Epithelial cell of esophagus (primary cell): ENCODE measurements around the gene SPINK8.
A peak's percentile ranks its signal among the peaks of the same experiment; 100 is the strongest.

Experiments used
- DNase-seq: peaks from one replicate; pipeline ENCODE4 v3.0.0; 2010; ENCODE audit warnings: low read depth
- H3K4me3 ChIP-seq: 2 replicates; pipeline ENCODE4 v1.5.1; 2011; ENCODE audit warnings: mild to moderate bottlenecking, low read length, control low read depth
- CTCF ChIP-seq: IDR thresholded peaks from 2 replicates; pipeline ENCODE4 v1.5.1; 2011; ENCODE audit warnings: low read depth, mild to moderate bottlenecking, low read length, control low read depth, inconsistent platforms; ENCODE audit not compliant: insufficient read depth; ENCODE audit errors: missing control alignments

The SPINK8 gene

DNA sequence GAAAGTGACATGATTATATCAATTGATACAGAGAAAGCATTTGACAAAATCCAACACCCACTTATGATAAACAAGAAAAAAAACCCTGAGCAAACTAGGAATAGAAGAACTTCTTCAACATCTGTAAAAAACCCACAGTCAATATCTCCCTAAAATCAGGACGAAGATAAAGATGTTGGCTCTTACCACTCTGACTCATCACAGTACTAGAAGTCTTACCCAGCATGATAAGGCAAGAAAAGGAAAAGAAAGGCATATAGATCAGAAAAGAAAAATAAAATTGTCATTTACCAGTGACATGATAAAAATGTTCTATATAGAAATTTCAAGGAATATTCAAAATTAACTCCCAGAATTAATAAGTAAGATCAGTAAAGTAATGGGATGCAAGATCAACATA, 31.4 kb upstream of the SPINK8 start:
- no peak overlapping the region for H3K4me3 ChIP-seq
- TF ChIP-seq CTCF, result no peak

DNA sequence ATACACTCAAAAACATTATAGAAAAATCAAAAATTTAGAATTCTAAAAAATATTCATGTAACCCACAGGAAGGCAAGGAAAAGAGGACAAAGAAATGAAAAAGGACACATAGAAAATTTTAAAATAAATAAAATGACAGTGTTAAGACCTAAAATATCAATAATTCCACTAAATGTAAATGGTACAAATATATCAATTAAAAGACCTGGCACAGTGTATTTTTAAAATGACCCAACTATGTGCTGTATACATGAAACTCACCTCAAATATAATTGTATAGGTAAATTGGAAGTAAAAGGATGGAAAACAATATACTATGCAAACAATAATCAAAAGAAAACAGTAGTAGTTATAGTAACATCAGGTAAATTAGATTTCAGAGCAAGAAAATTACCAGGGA, 28.5 kb upstream of the SPINK8 start:
- no peak overlapping the region for H3K4me3 ChIP-seq
- TF ChIP-seq CTCF, result no peak
- no peak for DNase-seq

More for the DNA sequence above, 31.4 kb upstream of the SPINK8 start:
- DNase-seq, result no peak

DNA sequence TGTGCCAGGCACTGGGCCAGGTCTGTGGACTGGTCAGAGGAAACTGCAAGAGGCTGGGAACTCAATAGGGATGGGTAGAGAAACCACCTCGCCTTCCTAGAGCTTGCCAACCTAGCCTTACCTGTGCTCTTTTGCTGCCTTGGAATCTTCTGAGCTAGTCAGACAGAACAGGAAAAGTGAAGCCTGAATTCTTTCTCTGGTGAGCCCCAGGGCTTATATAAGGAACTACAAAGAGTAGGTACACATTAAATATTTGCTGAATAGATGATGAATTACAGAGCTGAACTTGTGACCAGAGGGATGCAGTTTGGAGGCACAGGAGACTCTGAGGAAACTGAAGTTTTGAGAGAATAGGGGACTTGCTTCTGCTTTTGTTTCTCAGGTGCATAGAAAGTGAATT, 23.0 kb upstream of the SPINK8 start:
- peak; percentile 21 for DNase-seq
- H3K4me3 ChIP-seq, result no peak overlapping the region
- no peak for TF ChIP-seq CTCF

- DNase-seq, result no peak
- H3K4me3 ChIP-seq, result no peak overlapping the region
- TF ChIP-seq CTCF, result no peak
Observed at GRCh38 chr3:48353987-48354386, 20.5 kb upstream of the SPINK8 start.

DNA sequence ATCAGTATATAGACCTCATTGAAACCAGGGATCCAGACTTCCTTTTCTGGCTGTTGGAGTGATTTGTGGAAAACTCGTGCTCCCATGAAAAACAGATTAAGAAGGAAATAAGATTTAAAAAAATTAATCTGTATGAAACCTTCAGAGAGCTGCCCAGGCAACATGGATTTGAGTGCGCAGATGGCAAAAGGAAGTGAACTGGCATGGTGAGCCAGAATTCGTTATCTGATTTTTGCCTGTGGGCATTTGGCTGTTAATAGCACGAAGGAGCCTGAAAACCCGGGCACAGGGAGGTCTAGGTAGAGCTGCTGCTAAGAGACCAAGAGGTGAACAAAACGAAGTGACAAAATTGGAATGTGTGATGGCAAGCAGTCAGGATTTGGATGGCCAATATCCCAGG, 19.1 kb upstream of the SPINK8 start:
- TF ChIP-seq CTCF, result no peak
- peak; percentile 36 for DNase-seq
- no peak overlapping the region for H3K4me3 ChIP-seq

GRCh38 chr3:48347500-48347899, 14.0 kb upstream of the SPINK8 start:
- TF ChIP-seq CTCF, result no peak
- no peak overlapping the region for H3K4me3 ChIP-seq
- no peak for DNase-seq

DNA sequence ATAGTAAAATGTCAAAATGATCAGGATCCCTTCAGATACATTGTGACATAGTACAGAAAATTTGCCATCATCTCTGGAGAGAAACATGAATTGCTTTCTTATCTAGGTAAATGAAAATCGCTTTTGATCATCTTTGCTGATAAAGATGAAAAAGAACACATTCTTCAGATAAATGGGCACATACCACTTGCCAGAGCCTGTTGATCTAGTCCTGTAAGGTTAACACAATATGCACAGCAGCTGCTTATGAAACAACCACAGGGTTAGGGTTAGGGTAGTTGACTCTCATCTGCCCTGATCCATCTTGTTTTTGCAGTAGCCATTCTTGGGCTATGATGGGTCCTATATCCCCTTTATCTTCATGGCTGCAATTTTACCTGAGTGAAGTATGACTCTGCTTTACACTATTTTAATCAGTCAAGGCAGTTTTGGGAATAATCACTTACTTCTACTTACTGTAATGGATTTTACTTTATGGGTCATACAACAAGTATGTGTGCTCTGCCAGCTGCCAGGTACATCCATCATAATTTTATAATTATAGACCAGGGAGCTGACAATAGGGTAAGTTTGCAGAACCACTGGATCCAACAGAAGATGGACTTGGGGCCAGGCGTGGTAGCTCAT, 12.6 kb upstream of the SPINK8 start:
- no peak overlapping the region for H3K4me3 ChIP-seq
- DNase-seq, result no peak
- TF ChIP-seq CTCF, result no peak
